GM23338 (cell line): ENCODE results near the gene COL26A1. TPM values are rescaled to one million over a fixed set of nuclear protein-coding genes. Genes with fewer than 3 reads are reported as not detected.
"Not testable (repeated sequence)": the region's sequence is repeated elsewhere in the genome, so short reads cannot be mapped to it uniquely, and the experiment has no call there.

ENCODE experiments used
- ATAC-seq: fragments of 200-7000 bp; cut with Tn5 transposase; 3 replicates; pipeline ENCODE4 v1.9.1; 2020
- DNase-seq: peaks from one replicate; pipeline ENCODE4 v3.0.0-alpha.2; 2015; ENCODE audit warnings: low spot score
- H2AFZ ChIP-seq: fragments of 200-600 bp; sonication (generic); 2 replicates; pipeline ENCODE4 v1.8.0; 2016; ENCODE audit warnings: antibody characterized with exemption, mild to moderate bottlenecking, moderate library complexity
- H3F3A ChIP-seq: fragments of 200-600 bp; sonication (generic); replicated peaks from 2 replicates; pipeline ENCODE4 v1.8.0; 2017; ENCODE audit warnings: antibody characterized with exemption, mixed run types, low read depth
- H3K27ac ChIP-seq: fragments of 200-600 bp; sonication (generic); 2 replicates; pipeline ENCODE4 v1.6.1; 2016; ENCODE audit warnings: low read depth
- H3K27me3 ChIP-seq: fragments of 200-600 bp; sonication (generic); 2 replicates; pipeline ENCODE4 v1.8.0; 2016; ENCODE audit warnings: mild to moderate bottlenecking, mixed run types, moderate library complexity; ENCODE audit not compliant: insufficient read depth
- H3K36me3 ChIP-seq: fragments of 200-600 bp; sonication (generic); 2 replicates; pipeline ENCODE4 v1.8.0; 2016; ENCODE audit warnings: mild to moderate bottlenecking; ENCODE audit not compliant: insufficient read depth
- H3K4me1 ChIP-seq: fragments of 200-600 bp; sonication (generic); 2 replicates; pipeline ENCODE4 v1.8.0; 2016; ENCODE audit warnings: mild to moderate bottlenecking, moderate library complexity; ENCODE audit not compliant: insufficient read depth
- H3K4me2 ChIP-seq: fragments of 200-600 bp; sonication (generic); 2 replicates; pipeline ENCODE4 v1.7.1; 2017; ENCODE audit warnings: mixed run types
- H3K4me3 ChIP-seq: fragments of 200-600 bp; sonication (generic); 2 replicates; pipeline ENCODE4 v1.6.1; 2016; ENCODE audit warnings: mixed run types
- H3K79me2 ChIP-seq: fragments of 200-600 bp; sonication (generic); replicated peaks from 2 replicates; pipeline ENCODE4 v1.8.0; 2017; ENCODE audit warnings: mild to moderate bottlenecking; ENCODE audit not compliant: insufficient read depth
- H3K9me2 ChIP-seq: fragments of 200-600 bp; sonication (generic); 2 replicates; pipeline ENCODE4 v1.8.0; 2017; ENCODE audit not compliant: insufficient read depth
- H4K20me1 ChIP-seq: fragments of 200-600 bp; sonication (generic); replicated peaks from 2 replicates; pipeline ENCODE4 v1.8.0; 2017; ENCODE audit warnings: mild to moderate bottlenecking; ENCODE audit not compliant: insufficient read depth
- H3K27ac Mint-ChIP-seq: 2 replicates; pipeline ENCODE4 v1.8.0; 2020; ENCODE audit warnings: inconsistent platforms, mild to moderate bottlenecking, moderate library complexity, mixed read lengths
- H3K27me3 Mint-ChIP-seq: 3 replicates; pipeline ENCODE4 v1.8.0; 2022; ENCODE audit warnings: low read depth, mild to moderate bottlenecking, moderate library complexity, mixed read lengths, inconsistent platforms; ENCODE audit not compliant: insufficient read depth, poor library complexity
- H3K36me3 Mint-ChIP-seq: 3 replicates; pipeline ENCODE4 v1.8.0; 2021; ENCODE audit warnings: low read depth, mild to moderate bottlenecking, inconsistent platforms, moderate library complexity, mixed read lengths
- H3K4me1 Mint-ChIP-seq: 3 replicates; pipeline ENCODE4 v1.8.0; 2020; ENCODE audit warnings: mild to moderate bottlenecking, inconsistent platforms, mixed read lengths
- H3K4me3 Mint-ChIP-seq: 3 replicates; pipeline ENCODE4 v1.8.0; 2021; ENCODE audit warnings: moderate library complexity, mild to moderate bottlenecking, inconsistent platforms, mixed read lengths
- H3K9me3 Mint-ChIP-seq: 3 replicates; pipeline ENCODE4 v1.8.0; 2020; ENCODE audit warnings: moderate library complexity, mild to moderate bottlenecking, inconsistent platforms, mixed read lengths
- JUNB ChIP-seq: IDR thresholded peaks from one replicate; pipeline ENCODE4 v1.6.1; 2016; ENCODE audit warnings: antibody characterized with exemption; ENCODE audit not compliant: unreplicated experiment
- NANOG ChIP-seq: IDR thresholded peaks from 2 replicates; pipeline ENCODE4 v1.6.1; 2016; ENCODE audit warnings: antibody characterized with exemption, borderline replicate concordance
- STAT1 ChIP-seq: IDR thresholded peaks from one replicate; pipeline ENCODE4 v1.6.1; 2016; ENCODE audit warnings: antibody characterized with exemption; ENCODE audit not compliant: unreplicated experiment
- ZNF114 ChIP-seq: fragments of 250-450 bp; sonication (Bioruptor Pico); IDR thresholded peaks from 2 replicates; pipeline ENCODE4 v1.5.0; 2020; ENCODE audit warnings: mild to moderate bottlenecking, moderate library complexity
- polyA plus RNA-seq: library from polyadenylated mRNA; unstranded; fragments of >200 nt; fragmentation: Nextera tagmentation; extraction: Ambion mirVana; gene quantifications from 2 replicates; pipeline ENCODE4 v1.2.1, GENCODE V29; 2016
- total RNA-seq: library from RNA; depleted of rRNA; stranded (reverse); fragments of >200 nt; shearing (Covaris generic); gene quantifications from 2 replicates; pipeline ENCODE4 v1.2.3, GENCODE V29; 2014
- TF ChIP-seq, protein P1 (sequence below): IDR thresholded peaks from one replicate; pipeline ENCODE4 v1.6.1; 2018; ENCODE audit warnings: antibody characterized with exemption; ENCODE audit not compliant: unreplicated experiment
- TF ChIP-seq, protein P2 (sequence below): IDR thresholded peaks from 2 replicates; pipeline ENCODE4 v1.6.1; 2016; ENCODE audit warnings: antibody characterized with exemption
- TF ChIP-seq, protein P3 (sequence below), 2 experiments: fragments of 200-600 bp in 1 of 2; sonication (generic) in 1 of 2; conservative IDR thresholded peaks; 2 replicates each; pipeline versions ENCODE4 v1.5.1 to v1.6.1; 2016 to 2017; ENCODE audit warnings: antibody characterized with exemption in 2 of 2, low read depth in 2 of 2, mild to moderate bottlenecking in 2 of 2, moderate library complexity in 1 of 2
- TF ChIP-seq, protein P4 (sequence below): fragments of 250-450 bp; sonication (Bioruptor Pico); IDR thresholded peaks from 2 replicates; pipeline ENCODE4 v1.5.0; 2020; ENCODE audit warnings: mild to moderate bottlenecking, moderate library complexity

The COL26A1 gene
- total and polyA plus RNA-seq, 2 experiments from 2014 or later = 17.8 to 55.0 TPM

DNA sequence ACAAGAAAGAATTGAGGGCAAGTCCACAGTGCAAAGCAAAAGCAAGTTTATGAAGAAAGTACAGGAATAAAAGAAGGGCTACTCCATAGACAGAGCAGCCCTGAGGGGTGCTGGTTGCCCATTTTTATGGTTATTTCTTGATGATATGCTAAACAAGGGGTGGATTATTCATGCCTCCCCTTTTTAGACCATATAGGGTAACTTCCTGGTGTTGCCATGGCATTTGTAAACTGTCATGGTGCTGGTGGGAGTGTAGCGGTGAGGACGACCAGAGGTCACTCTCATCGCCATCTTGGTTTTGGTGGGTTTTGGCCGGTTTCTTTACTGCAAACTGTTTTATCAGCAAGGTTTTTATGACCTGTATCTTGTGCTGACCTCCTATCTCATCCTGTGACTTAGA lies 128.8 kb downstream of the COL26A1 start:
- H3K4me3 Mint-ChIP-seq, DNase-seq, H3K4me2 ChIP-seq, H3K36me3 ChIP-seq, H3K79me2 ChIP-seq, H2AFZ ChIP-seq, H3K9me2 ChIP-seq, H3F3A ChIP-seq, H3K27ac ChIP-seq, ATAC-seq, H3K27me3 ChIP-seq, H3K36me3 Mint-ChIP-seq, H3K27ac Mint-ChIP-seq, H3K9me3 Mint-ChIP-seq, H4K20me1 ChIP-seq, H3K4me3 ChIP-seq: not testable (repeated sequence)
- peaks cover 36% of the 10 kb centered on the region for H3K4me1 Mint-ChIP-seq
- peaks cover 13% of the 10 kb centered on the region for H3K27me3 Mint-ChIP-seq
- H3K4me1 ChIP-seq = peaks cover 17% of the 10 kb centered on the region

DNA sequence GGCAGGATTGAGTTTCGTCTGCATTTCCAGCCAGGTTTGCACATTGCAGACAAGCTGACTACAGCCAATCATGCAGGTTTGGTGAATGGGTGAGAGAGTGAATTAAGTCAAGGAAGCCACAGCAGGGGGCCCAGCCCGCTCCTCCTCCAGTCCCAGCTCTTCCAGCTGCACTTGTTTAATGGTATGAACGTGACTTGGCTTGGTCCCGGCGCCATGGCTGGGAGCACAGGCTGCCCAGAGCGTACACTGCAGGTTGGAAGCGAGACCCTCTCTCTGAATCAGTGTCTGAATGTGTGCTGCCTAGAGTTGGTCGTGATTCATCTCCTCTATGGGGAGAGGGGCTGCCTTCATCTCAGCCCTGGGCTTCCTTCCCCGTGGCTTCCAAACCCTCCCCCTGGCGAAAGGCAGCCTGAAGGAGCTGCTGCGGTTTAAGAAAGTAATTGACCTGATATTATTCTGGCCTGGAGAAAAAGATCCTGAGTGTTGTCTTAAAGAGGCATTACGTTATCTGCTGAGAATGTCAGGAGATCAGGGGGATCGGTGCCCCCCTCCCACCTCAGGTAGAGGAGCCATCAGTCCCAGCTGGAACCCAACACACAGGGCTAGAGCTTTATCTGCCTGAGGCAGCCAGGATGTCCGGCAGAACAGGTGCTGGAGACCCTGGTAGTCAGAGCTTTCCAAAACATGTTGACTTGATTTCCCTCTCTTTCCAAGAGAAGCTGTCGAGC lies 132.1 kb downstream of the COL26A1 start:
- no peak overlapping the region for H3K4me3 ChIP-seq
- Mint-ChIP-seq H3K9me3 (no peaks in the 10 kb centered on the region), H3K4me1 (peaks cover 29% of the 10 kb centered on the region), H3K36me3 (peaks cover 6% of the 10 kb centered on the region; the same call in 1 of the 3 replicates), H3K4me3 (no peak overlapping the region; the same call in 2 of the 3 replicates), H3K27ac (peak overlapping the region; percentile 76), H3K27me3 (peaks cover 14% of the 10 kb centered on the region)
- H4K20me1 ChIP-seq = no peaks in the 10 kb centered on the region
- peak overlapping the region; percentile 58; the same call in 1 of the 2 replicates for H3K4me2 ChIP-seq
- peak; percentile 67 for ATAC-seq
- H2AFZ ChIP-seq = no peak overlapping the region
- H3F3A ChIP-seq = no peaks in the 10 kb centered on the region
- H3K79me2 ChIP-seq = no peaks in the 10 kb centered on the region
- H3K27me3 ChIP-seq = no peaks in the 10 kb centered on the region
- no peaks in the 10 kb centered on the region for H3K9me2 ChIP-seq
- peak; percentile 72 for DNase-seq
- peak overlapping the region; percentile 85 for H3K27ac ChIP-seq
- peaks cover 25% of the 10 kb centered on the region for H3K4me1 ChIP-seq
- no peaks in the 10 kb centered on the region for H3K36me3 ChIP-seq
- no peak for TF ChIP-seq ZNF114
- TF ChIP-seq, protein P1, sequence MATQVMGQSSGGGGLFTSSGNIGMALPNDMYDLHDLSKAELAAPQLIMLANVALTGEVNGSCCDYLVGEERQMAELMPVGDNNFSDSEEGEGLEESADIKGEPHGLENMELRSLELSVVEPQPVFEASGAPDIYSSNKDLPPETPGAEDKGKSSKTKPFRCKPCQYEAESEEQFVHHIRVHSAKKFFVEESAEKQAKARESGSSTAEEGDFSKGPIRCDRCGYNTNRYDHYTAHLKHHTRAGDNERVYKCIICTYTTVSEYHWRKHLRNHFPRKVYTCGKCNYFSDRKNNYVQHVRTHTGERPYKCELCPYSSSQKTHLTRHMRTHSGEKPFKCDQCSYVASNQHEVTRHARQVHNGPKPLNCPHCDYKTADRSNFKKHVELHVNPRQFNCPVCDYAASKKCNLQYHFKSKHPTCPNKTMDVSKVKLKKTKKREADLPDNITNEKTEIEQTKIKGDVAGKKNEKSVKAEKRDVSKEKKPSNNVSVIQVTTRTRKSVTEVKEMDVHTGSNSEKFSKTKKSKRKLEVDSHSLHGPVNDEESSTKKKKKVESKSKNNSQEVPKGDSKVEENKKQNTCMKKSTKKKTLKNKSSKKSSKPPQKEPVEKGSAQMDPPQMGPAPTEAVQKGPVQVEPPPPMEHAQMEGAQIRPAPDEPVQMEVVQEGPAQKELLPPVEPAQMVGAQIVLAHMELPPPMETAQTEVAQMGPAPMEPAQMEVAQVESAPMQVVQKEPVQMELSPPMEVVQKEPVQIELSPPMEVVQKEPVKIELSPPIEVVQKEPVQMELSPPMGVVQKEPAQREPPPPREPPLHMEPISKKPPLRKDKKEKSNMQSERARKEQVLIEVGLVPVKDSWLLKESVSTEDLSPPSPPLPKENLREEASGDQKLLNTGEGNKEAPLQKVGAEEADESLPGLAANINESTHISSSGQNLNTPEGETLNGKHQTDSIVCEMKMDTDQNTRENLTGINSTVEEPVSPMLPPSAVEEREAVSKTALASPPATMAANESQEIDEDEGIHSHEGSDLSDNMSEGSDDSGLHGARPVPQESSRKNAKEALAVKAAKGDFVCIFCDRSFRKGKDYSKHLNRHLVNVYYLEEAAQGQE = no peak
- TF ChIP-seq NANOG = no peak
- no peak for TF ChIP-seq STAT1
- TF ChIP-seq, protein P2, sequence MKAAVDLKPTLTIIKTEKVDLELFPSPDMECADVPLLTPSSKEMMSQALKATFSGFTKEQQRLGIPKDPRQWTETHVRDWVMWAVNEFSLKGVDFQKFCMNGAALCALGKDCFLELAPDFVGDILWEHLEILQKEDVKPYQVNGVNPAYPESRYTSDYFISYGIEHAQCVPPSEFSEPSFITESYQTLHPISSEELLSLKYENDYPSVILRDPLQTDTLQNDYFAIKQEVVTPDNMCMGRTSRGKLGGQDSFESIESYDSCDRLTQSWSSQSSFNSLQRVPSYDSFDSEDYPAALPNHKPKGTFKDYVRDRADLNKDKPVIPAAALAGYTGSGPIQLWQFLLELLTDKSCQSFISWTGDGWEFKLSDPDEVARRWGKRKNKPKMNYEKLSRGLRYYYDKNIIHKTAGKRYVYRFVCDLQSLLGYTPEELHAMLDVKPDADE = no peak
- TF ChIP-seq, protein P3, sequence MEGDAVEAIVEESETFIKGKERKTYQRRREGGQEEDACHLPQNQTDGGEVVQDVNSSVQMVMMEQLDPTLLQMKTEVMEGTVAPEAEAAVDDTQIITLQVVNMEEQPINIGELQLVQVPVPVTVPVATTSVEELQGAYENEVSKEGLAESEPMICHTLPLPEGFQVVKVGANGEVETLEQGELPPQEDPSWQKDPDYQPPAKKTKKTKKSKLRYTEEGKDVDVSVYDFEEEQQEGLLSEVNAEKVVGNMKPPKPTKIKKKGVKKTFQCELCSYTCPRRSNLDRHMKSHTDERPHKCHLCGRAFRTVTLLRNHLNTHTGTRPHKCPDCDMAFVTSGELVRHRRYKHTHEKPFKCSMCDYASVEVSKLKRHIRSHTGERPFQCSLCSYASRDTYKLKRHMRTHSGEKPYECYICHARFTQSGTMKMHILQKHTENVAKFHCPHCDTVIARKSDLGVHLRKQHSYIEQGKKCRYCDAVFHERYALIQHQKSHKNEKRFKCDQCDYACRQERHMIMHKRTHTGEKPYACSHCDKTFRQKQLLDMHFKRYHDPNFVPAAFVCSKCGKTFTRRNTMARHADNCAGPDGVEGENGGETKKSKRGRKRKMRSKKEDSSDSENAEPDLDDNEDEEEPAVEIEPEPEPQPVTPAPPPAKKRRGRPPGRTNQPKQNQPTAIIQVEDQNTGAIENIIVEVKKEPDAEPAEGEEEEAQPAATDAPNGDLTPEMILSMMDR (conservative IDR thresholded peaks at IDR 0.05; ENCODE audit: low read depth in 2 of 2) = no peak
- no peak for TF ChIP-seq JUNB
- TF ChIP-seq, protein P4, sequence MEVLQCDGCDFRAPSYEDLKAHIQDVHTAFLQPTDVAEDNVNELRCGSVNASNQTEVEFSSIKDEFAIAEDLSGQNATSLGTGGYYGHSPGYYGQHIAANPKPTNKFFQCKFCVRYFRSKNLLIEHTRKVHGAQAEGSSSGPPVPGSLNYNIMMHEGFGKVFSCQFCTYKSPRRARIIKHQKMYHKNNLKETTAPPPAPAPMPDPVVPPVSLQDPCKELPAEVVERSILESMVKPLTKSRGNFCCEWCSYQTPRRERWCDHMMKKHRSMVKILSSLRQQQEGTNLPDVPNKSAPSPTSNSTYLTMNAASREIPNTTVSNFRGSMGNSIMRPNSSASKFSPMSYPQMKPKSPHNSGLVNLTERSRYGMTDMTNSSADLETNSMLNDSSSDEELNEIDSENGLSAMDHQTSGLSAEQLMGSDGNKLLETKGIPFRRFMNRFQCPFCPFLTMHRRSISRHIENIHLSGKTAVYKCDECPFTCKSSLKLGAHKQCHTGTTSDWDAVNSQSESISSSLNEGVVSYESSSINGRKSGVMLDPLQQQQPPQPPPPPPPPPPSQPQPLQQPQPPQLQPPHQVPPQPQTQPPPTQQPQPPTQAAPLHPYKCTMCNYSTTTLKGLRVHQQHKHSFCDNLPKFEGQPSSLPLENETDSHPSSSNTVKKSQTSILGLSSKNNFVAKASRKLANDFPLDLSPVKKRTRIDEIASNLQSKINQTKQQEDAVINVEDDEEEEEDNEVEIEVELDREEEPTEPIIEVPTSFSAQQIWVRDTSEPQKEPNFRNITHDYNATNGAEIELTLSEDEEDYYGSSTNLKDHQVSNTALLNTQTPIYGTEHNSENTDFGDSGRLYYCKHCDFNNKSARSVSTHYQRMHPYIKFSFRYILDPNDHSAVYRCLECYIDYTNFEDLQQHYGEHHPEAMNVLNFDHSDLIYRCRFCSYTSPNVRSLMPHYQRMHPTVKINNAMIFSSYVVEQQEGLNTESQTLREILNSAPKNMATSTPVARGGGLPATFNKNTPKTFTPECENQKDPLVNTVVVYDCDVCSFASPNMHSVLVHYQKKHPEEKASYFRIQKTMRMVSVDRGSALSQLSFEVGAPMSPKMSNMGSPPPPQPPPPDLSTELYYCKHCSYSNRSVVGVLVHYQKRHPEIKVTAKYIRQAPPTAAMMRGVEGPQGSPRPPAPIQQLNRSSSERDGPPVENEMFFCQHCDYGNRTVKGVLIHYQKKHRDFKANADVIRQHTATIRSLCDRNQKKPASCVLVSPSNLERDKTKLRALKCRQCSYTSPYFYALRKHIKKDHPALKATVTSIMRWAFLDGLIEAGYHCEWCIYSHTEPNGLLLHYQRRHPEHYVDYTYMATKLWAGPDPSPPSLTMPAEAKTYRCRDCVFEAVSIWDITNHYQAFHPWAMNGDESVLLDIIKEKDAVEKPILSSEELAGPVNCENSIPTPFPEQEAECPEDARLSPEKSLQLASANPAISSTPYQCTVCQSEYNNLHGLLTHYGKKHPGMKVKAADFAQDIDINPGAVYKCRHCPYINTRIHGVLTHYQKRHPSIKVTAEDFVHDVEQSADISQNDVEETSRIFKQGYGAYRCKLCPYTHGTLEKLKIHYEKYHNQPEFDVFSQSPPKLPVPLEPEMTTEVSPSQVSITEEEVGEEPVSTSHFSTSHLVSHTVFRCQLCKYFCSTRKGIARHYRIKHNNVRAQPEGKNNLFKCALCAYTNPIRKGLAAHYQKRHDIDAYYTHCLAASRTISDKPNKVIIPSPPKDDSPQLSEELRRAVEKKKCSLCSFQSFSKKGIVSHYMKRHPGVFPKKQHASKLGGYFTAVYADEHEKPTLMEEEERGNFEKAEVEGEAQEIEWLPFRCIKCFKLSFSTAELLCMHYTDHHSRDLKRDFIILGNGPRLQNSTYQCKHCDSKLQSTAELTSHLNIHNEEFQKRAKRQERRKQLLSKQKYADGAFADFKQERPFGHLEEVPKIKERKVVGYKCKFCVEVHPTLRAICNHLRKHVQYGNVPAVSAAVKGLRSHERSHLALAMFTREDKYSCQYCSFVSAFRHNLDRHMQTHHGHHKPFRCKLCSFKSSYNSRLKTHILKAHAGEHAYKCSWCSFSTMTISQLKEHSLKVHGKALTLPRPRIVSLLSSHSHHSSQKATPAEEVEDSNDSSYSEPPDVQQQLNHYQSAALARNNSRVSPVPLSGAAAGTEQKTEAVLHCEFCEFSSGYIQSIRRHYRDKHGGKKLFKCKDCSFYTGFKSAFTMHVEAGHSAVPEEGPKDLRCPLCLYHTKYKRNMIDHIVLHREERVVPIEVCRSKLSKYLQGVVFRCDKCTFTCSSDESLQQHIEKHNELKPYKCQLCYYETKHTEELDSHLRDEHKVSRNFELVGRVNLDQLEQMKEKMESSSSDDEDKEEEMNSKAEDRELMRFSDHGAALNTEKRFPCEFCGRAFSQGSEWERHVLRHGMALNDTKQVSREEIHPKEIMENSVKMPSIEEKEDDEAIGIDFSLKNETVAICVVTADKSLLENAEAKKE (CRISPR knock-in tag) = no peak
